Peyer's patch (tissue), 4 donors: Measurements from ENCODE around the gene C15orf39. TPM values are rescaled to one million over a fixed set of nuclear protein-coding genes. Genes with fewer than 3 reads are reported as not detected.

Source experiments
- DNase-seq, 3 donors: peaks; one replicate each; pipeline ENCODE4 v3.0.0-alpha.2; 2017 to 2019
- H3K27ac ChIP-seq, 4 donors: fragments of 200-600 bp; sonication (generic); one replicate each; pipeline ENCODE4 v1.5.1; 2016 to 2019
- H3K27me3 ChIP-seq, 2 donors: fragments of 200-600 bp; sonication (generic); one replicate each; pipeline ENCODE4 v1.5.1; 2019
- H3K36me3 ChIP-seq, 3 donors: fragments of 200-600 bp; sonication (generic); one replicate each; pipeline ENCODE4 v1.5.1; 2016 to 2019
- H3K4me1 ChIP-seq, 4 donors: fragments of 200-600 bp; sonication (generic); one replicate each; pipeline ENCODE4 v1.5.1; 2016 to 2019
- H3K4me3 ChIP-seq, 4 donors: fragments of 200-600 bp; sonication (generic); 1 replicate in 3 of 4; 2 replicates in 1 of 4; pipeline ENCODE4 v1.5.1; 2016 to 2019; ENCODE audit warnings: mild to moderate bottlenecking in 1 of 4
- H3K9me3 ChIP-seq, 4 donors: fragments of 200-600 bp; sonication (generic); one replicate each; pipeline ENCODE4 v1.5.1; 2016 to 2019; ENCODE audit warnings: mild to moderate bottlenecking in 1 of 4
- CTCF ChIP-seq, 6 experiments: fragments of 450-650 bp in 4 of 6; fragments of 200-600 bp in 2 of 6; sonication (generic) in 1 of 6; IDR thresholded peaks; one replicate each; pipeline ENCODE4 v1.5.1; 2017 to 2019; ENCODE audit warnings: antibody characterized with exemption in 6 of 6, mild to moderate bottlenecking in 3 of 6, moderate library complexity in 1 of 6
- POLR2A ChIP-seq, 2 donors: fragments of 450-650 bp; IDR thresholded peaks; one replicate each; pipeline ENCODE4 v1.5.1; 2017; ENCODE audit warnings: antibody characterized with exemption in 2 of 2, mild to moderate bottlenecking in 2 of 2, moderate library complexity in 2 of 2
- total RNA-seq, 4 donors: library from RNA; depleted of rRNA; stranded (reverse); fragments of >200 nt; gene quantifications; one replicate each; pipeline ENCODE4 v1.1.0, GENCODE V29; 2016

The C15orf39 gene
- total RNA-seq, 4 donors from 2014 or later, result 13.1 to 31.9 (median 26.7) TPM

- Histone ChIP-seq H3K36me3 (no peaks in the 10 kb centered on the region), H3K4me3 (peak overlapping the region in 2 of 4 donors; percentile 28 to 92), H3K4me1 (peaks cover 11 to 55% (median 27%) of the 10 kb centered on the region in 4 donors), H3K27ac (peak overlapping the region; percentile 15 to 96 (median 91)), H3K9me3 (no peaks in the 10 kb centered on the region), H3K27me3 (no peaks in the 10 kb centered on the region)
- no peak for TF ChIP-seq POLR2A (IDR thresholded peaks at IDR 0.05)
- no peak for TF ChIP-seq CTCF (IDR thresholded peaks at IDR 0.05)
- no peak for DNase-seq
Measured at GRCh38 chr15:75200391-75200764, 1.3 kb upstream of the C15orf39 start.

- peak; percentile 68 to 89 (median 87) for DNase-seq
- peak in 1 of 2 donors; percentile 46 for TF ChIP-seq POLR2A (IDR thresholded peaks at IDR 0.05)
- TF ChIP-seq CTCF (IDR thresholded peaks at IDR 0.05), result no peak
- Histone ChIP-seq H3K27ac (peak overlapping the region; percentile 90 to 96 (median 94)), H3K4me1 (peaks cover 11 to 51% (median 27%) of the 10 kb centered on the region in 4 donors), H3K4me3 (peak overlapping the region; percentile 66 to 96 (median 86)), H3K27me3 (no peaks in the 10 kb centered on the region), H3K36me3 (peaks cover 0 to 3% (median 0%) of the 10 kb centered on the region in 3 donors), H3K9me3 (no peaks in the 10 kb centered on the region)
Measured at GRCh38 chr15:75200765-75201615, 692 bp upstream of the C15orf39 start.

- H3K27ac ChIP-seq, result peak overlapping the region; percentile 90 to 96 (median 94)
- H3K9me3 ChIP-seq, result no peaks in the 10 kb centered on the region
- peaks cover 0 to 17% (median 0%) of the 10 kb centered on the region in 3 donors for H3K36me3 ChIP-seq
- DNase-seq, result peak; percentile 88 to 95 (median 89)
- no peaks in the 10 kb centered on the region for H3K27me3 ChIP-seq
- H3K4me3 ChIP-seq, result peak overlapping the region; percentile 66 to 96 (median 86)
- peak in 1 of 6 experiments; percentile 29 for TF ChIP-seq CTCF (IDR thresholded peaks at IDR 0.05)
- peak in 1 of 2 donors; percentile 29 for TF ChIP-seq POLR2A (IDR thresholded peaks at IDR 0.05)
- peaks cover 11 to 63% (median 27%) of the 10 kb centered on the region in 4 donors for H3K4me1 ChIP-seq
Measured at GRCh38 chr15:75202251-75203016, 752 bp downstream of the C15orf39 start.

GRCh38 chr15:75203017-75203907, 1.6 kb downstream of the C15orf39 start:
- H3K4me1 ChIP-seq, result peaks cover 11 to 63% (median 27%) of the 10 kb centered on the region in 4 donors
- H3K27me3 ChIP-seq, result no peaks in the 10 kb centered on the region
- H3K27ac ChIP-seq, result peak overlapping the region; percentile 90 to 96 (median 94)
- TF ChIP-seq POLR2A (IDR thresholded peaks at IDR 0.05) (no peak), CTCF (IDR thresholded peaks at IDR 0.05) (no peak)
- no peak for DNase-seq
- peaks cover 0 to 26% (median 0%) of the 10 kb centered on the region in 3 donors for H3K36me3 ChIP-seq
- H3K9me3 ChIP-seq, result no peaks in the 10 kb centered on the region
- H3K4me3 ChIP-seq, result peak overlapping the region; percentile 66 to 96 (median 86)

- H3K27me3 ChIP-seq, result no peaks in the 10 kb centered on the region
- no peak for DNase-seq
- H3K4me1 ChIP-seq, result peaks cover 11 to 65% (median 27%) of the 10 kb centered on the region in 4 donors
- no peaks in the 10 kb centered on the region for H3K9me3 ChIP-seq
- peaks cover 0 to 32% (median 0%) of the 10 kb centered on the region in 3 donors for H3K36me3 ChIP-seq
- peak overlapping the region; percentile 90 to 96 (median 94) for H3K27ac ChIP-seq
- no peak for TF ChIP-seq CTCF (IDR thresholded peaks at IDR 0.05)
- no peak for TF ChIP-seq POLR2A (IDR thresholded peaks at IDR 0.05)
- peak overlapping the region; percentile 66 to 96 (median 86) for H3K4me3 ChIP-seq
Measured at GRCh38 chr15:75203908-75204263, 2.2 kb downstream of the C15orf39 start.
